NCI-H1105 (cell line): ENCODE results near the gene NAGPA.

Experiments used
- DNase-seq: peaks from one replicate; lab custom pipeline; 2025; lab: John Stamatoyannopoulos, UW

The NAGPA gene

GRCh38 chr16:5002699-5003143 is 31.0 kb downstream of the NAGPA start:
- no peak for DNase-seq

- DNase-seq = no peak
Measured at GRCh38 chr16:5001986-5002385, 31.7 kb downstream of the NAGPA start.

- DNase-seq = no peak
Measured at GRCh38 chr16:5001571-5001970, 32.2 kb downstream of the NAGPA start.

- no peak for DNase-seq
Measured at GRCh38 chr16:5000573-5001001, 33.1 kb downstream of the NAGPA start.

DNA sequence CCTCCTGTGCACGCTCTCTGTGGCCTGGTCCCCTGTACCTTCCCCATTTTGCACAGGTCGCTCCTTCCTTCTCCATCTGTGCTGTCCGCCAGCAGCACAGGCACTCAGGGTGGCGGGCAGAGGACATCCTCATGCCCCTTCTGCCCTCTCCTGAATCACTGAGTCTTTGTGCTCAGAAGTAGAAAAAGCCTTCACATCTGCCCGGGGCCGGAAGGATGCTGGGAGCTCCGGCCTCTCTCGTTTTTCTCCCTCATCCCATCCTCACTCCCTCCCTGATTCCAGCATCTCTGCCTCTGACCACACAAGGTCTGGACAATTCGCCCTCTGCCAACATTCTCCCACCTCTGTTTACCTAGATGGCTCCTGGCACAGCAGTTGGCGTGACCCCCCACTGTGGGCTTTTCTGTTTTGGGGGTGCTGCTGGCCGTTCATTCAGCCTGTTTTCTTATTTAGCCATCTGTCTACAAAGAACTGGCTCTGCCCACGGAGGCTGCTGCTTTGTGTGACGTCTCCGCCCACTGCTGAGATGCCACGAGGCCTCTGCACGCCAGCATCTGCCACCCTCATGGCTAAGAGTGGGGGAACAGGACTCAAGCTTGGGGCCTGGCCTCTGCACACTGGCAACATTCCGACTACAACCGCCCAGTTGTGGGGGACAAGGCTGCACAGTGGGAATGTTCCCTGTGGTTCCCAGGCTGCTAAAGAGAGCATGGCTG is 38.9 kb downstream of the NAGPA start:
- no peak for DNase-seq

GRCh38 chr16:4991754-4992153 is 42.0 kb downstream of the NAGPA start:
- DNase-seq = no peak

DNA sequence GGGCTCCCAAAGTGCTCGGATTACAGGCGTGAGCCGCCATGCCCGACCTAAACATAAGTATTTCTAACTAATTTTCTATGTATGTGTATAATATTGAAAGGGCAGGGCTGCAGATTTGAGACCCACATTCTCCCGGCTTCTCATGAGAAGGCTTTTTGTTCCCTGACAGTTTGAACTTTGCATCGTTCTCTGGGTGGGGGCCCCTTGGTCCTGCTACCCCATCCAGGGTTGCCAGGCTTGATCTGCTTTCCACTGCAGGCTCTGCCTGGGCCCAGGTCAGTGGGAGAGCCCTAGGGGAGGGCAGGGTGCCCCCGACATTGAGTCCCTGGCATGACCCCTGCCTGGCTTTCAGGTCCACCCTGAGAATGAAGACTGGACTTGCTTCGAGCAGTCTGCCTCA is 43.3 kb downstream of the NAGPA start:
- DNase-seq = no peak

DNA sequence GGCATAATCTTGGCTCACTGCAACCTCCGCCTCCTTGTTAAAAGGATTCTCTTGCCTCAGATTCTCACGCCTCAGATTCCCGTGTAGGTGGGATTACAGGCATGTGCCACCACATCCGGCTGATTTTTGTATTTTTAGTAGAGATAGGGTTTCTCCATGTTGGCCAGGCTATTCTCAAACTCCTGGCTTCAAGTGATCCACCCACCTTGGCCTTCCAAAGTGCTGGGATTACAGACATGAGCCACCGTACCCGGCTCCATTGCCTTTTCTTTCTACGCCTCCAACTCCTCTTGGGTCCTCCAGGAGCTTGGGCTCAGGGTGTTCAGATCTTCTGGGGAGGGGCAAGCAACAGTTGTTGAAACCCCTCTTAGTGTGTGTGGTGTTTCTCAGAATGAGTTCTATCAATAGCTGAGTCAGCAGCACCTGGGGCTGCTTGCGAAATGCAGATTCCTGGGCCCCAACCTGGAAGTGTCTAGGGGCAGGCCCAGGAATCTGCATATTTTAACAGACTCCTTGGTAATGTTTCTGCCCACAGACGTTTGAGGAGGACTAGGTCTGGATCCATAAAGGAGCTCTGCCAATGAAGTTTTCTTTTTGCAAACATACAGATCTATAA is 44.2 kb downstream of the NAGPA start:
- DNase-seq = no peak

GRCh38 chr16:4988647-4989046 is 45.1 kb downstream of the NAGPA start:
- DNase-seq = no peak

GRCh38 chr16:4987580-4988374 is 46.0 kb downstream of the NAGPA start:
- no peak for DNase-seq

GRCh38 chr16:4987250-4987579 is 46.5 kb downstream of the NAGPA start:
- DNase-seq = no peak

GRCh38 chr16:4984174-4984990 is 49.4 kb downstream of the NAGPA start:
- no peak for DNase-seq

DNA sequence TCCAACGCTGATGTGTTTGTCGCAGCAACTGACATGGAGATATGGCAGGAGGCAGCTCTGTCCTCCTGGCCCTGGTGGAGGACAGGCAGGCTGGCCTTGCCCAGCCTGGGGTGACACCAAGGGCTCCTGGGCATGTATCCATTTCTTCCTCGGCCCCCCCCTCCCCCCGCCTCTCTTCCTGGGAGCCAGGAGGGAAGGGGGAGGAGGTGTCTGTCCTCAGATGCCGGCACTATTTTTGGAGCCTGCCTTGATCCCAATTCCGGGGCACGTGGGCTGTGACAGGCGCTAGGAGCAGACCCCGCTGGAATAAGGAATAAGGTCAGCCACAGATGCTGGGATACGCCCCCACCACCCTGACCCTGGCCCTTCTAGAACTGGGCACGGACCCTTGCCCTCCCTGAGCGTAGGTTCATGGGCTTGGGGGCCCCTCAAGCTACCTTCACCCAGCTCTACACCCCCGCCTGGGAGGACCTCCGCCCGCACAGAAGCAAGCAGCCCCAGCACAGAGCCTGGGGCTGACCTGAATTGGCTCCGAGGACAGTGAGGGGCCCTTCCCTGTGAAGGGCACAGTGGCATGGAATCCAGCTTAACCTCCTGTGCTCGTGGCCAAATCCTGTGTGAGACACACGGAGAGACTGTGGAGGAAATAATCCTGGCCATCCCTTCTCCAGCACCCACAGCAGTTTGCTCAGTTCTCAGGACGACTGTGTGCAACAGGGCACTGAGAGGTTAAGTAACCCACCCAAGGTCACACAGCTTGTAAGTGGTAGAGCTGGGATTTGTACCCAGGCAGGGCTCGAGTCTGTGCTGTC is 51.5 kb downstream of the NAGPA start:
- DNase-seq = no peak

- DNase-seq = no peak
Measured at GRCh38 chr16:4981473-4981872, 52.3 kb downstream of the NAGPA start.

DNA sequence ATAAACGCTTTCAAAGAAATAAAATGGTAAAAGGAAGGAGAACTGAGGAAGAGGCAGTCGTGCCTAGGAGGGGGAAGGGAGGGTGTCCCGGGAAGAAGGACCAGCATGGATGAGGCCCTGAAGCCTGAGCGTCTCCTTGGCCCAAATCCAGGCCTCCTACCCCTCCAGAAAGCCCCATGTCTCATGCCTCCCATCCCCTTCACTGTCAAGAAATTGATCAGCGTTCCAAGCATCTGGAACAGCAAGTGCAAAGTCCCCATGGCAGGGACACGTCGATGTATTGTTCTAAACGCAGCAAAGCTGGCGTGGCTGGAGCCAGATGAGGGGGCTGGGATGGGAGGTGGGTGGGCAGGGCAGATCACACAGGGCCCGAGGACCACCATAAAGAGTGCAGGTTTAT is 53.0 kb downstream of the NAGPA start:
- DNase-seq = no peak

GRCh38 chr16:4979736-4980660 is 53.7 kb downstream of the NAGPA start:
- no peak for DNase-seq

DNA sequence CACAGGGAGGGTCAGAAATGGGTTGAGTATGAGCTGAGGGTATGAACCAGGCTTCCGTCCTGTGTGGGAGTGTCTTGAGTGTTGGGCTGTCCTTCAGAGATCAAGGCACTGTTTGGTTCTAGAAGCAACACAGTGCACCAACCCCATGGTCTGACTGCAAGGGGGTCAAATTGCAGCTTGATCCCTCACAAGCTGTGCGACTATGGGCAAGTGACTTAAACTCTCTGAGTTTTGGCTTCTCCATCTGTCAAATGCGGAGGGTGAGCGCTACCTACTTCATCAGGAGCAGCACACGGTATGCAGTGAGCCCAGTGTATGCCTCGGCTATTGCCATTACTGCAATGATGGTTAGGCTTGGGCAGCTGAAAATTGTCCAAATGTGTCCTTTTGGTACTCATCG is 54.6 kb downstream of the NAGPA start:
- DNase-seq = no peak

DNA sequence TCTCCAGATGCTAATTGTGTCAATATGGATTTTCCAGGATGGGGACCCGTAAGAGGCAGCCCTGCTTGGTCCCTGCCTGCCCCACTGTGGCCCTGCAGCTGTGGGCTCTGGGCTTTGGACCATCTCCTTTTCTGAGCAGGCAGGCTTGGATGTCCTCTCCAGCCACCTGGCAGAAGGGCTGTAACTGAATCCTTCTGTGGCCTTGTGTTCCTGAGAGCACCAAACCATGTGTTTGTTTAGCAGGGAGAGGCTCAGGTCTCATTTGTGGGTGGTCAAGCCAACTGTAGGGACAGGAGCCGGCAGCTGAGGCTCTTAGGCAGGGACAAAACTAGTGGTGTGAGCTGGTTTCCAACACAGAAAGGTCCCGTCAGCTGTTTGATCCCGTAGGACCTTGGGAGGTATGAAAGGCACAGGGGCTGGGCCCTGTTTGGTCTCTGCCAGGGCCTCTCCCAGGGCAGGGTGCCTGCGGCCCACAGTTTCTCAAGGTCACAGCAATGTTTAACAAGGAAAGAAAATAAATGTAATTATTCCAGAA is 57.1 kb downstream of the NAGPA start:
- DNase-seq = no peak

DNA sequence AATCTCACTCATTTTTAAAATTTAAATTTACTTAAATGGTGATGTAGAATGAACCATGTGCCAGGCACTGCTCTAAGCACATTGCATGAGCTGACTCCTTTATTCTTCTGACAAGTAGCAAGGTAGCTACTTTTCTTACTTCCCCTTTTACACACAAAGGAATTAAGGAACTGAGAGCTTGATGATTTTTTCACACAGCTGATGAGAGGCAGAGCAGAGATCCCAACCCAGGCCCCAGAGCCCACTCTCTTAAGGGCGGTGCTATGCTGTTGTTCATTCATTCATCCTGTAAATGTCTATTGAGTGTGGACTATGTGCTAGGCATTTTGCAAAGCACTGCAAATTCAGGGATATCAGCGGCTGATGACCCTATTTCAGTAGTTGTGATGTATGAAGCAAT is 57.7 kb downstream of the NAGPA start:
- no peak for DNase-seq
